Upper lobe of left lung (tissue), 4 donors: Measurements from ENCODE around the gene ST6GALNAC2.

Experiments used
- CTCF ChIP-seq, 6 experiments: fragments of 450-650 bp in 4 of 6; fragments of 200-600 bp in 2 of 6; sonication (generic) in 2 of 6; IDR thresholded peaks; one replicate each; pipeline ENCODE4 v1.5.1; 2016 to 2019; ENCODE audit warnings: antibody characterized with exemption in 6 of 6
- EP300 ChIP-seq, 4 donors: sonication (generic); formaldehyde crosslinking; IDR thresholded peaks; one replicate each; pipeline ENCODE4 v1.5.1; 2017; ENCODE audit warnings: antibody characterized with exemption in 4 of 4, control low read depth in 2 of 4
- POLR2A ChIP-seq, 4 donors: fragments of 450-650 bp; IDR thresholded peaks; one replicate each; pipeline ENCODE4 v1.5.1; 2016 to 2017; ENCODE audit warnings: antibody characterized with exemption in 4 of 4, mild to moderate bottlenecking in 2 of 4
- POLR2AphosphoS5 ChIP-seq, 2 donors: sonication (generic); formaldehyde crosslinking; IDR thresholded peaks; one replicate each; pipeline ENCODE4 v1.5.1; 2017; ENCODE audit warnings: antibody characterized with exemption in 2 of 2

DNA sequence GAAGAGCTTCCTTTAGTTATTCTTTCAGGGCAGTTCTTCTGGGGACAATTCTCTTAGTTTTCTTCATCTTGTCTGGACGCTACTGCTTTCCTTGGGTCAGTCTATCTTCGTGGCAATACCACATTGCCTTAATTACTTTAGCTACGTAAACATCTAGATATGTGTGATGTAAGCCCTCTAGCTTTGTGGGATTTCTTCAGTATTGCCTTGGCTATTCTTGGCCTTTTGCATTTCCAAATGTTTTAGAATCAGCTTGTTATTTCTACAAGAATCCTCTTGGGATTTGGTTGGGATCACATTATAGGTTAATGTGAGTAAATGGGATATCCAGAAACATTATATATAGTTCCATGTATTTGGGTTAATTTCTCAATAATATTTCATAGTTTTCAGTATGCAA is 9.0 kb upstream of the ST6GALNAC2 start:
- TF ChIP-seq CTCF (IDR thresholded peaks at IDR 0.05) (no peak), EP300 (IDR thresholded peaks at IDR 0.05) (no peak), POLR2A (IDR thresholded peaks at IDR 0.05) (no peak), POLR2AphosphoS5 (IDR thresholded peaks at IDR 0.05) (no peak)
